H1 (cell line): ENCODE results near the gene RGL3. TPM values are rescaled to one million over a fixed set of nuclear protein-coding genes. Genes with fewer than 3 reads are reported as not detected.
"Not testable (repeated sequence)": the region's sequence is repeated elsewhere in the genome, so short reads cannot be mapped to it uniquely, and the experiment has no call there.

Source experiments
- CTCF ChIA-PET: fragments of 300-600 bp; sonication (Branson Sonifier 250); formaldehyde crosslinking; loops from one replicate; lab custom pipeline; 2021; ENCODE audit not compliant: partially characterized antibody; lab: Charles Lee
- POLR2A ChIA-PET: fragments of 300-600 bp; sonication (Branson Sonifier 250); formaldehyde crosslinking; loops from one replicate; lab custom pipeline; 2021; ENCODE audit warnings: inconsistent platforms; ENCODE audit not compliant: partially characterized antibody; lab: Charles Lee
- DNase-seq, 2 experiments: peaks; one replicate each; pipeline versions ENCODE4 v3.0.0 to v3.0.0-alpha.2; 2010 to 2022; ENCODE audit warnings: low spot score in 2 of 2, low read depth in 1 of 2, mixed read lengths in 1 of 2
- FAIRE-seq: peaks from 2 replicates; lab custom pipeline; 2011; peaks lifted over from hg19 to GRCh38; lab: Jason Lieb, UNC
- H2AFZ ChIP-seq: 2 replicates; pipeline ENCODE4 v1.8.1; 2012; ENCODE audit warnings: low read length, inconsistent platforms
- H2AK5ac ChIP-seq: 2 replicates; pipeline ENCODE4 v1.6.1; 2013; ENCODE audit warnings: low read depth, low read length
- H2BK120ac ChIP-seq: replicated peaks from 2 replicates; pipeline ENCODE3; 2013; ENCODE audit warnings: low read depth, low read length, inconsistent platforms
- H2BK12ac ChIP-seq: 2 replicates; pipeline ENCODE4 v1.6.1; 2013; ENCODE audit warnings: low read depth, low read length
- H2BK15ac ChIP-seq: 2 replicates; pipeline ENCODE4 v1.6.1; 2013; ENCODE audit warnings: low read length
- H2BK20ac ChIP-seq: 2 replicates; pipeline ENCODE4 v1.6.1; 2013; ENCODE audit warnings: low read length
- H2BK5ac ChIP-seq: 2 replicates; pipeline ENCODE4 v1.6.1; 2013; ENCODE audit warnings: low read depth, low read length
- H3K14ac ChIP-seq: 2 replicates; pipeline ENCODE4 v1.6.1; 2013; ENCODE audit warnings: inconsistent platforms; ENCODE audit not compliant: insufficient read length
- H3K18ac ChIP-seq: 2 replicates; pipeline ENCODE4 v1.6.1; 2013; ENCODE audit warnings: low read length; ENCODE audit errors: extremely low read depth
- H3K23ac ChIP-seq: 2 replicates; pipeline ENCODE4 v1.6.1; 2013; ENCODE audit warnings: inconsistent platforms; ENCODE audit not compliant: insufficient read length
- H3K23me2 ChIP-seq: 2 replicates; pipeline ENCODE4 v1.6.1; 2013; ENCODE audit warnings: low read depth, low read length
- H3K27ac ChIP-seq: 2 replicates; pipeline ENCODE4 v1.6.1; 2011; ENCODE audit warnings: low read depth, low read length, inconsistent platforms
- H3K27me3 ChIP-seq, 4 experiments: replicated peaks in 1 of 4; 1 replicate in 1 of 4; 2 replicates in 3 of 4; pipeline versions ENCODE4 v1.6.1 to v1.8.1; 2011 to 2013; ENCODE audit warnings: low read length in 3 of 4, mild to moderate bottlenecking in 3 of 4, inconsistent platforms in 2 of 4, mixed read lengths in 2 of 4, moderate library complexity in 1 of 4; ENCODE audit not compliant: control insufficient read depth in 3 of 4, insufficient read depth in 3 of 4; ENCODE audit errors: extremely low read depth in 1 of 4
- H3K36me3 ChIP-seq, 4 experiments: 2 replicates each; pipeline versions ENCODE4 v1.6.1 to v1.8.1; 2011 to 2013; ENCODE audit warnings: mild to moderate bottlenecking in 4 of 4, low read length in 3 of 4, moderate library complexity in 2 of 4, control low read depth in 1 of 4, inconsistent platforms in 1 of 4; ENCODE audit not compliant: insufficient read depth in 4 of 4, control insufficient read depth in 2 of 4
- H3K4ac ChIP-seq: replicated peaks from 2 replicates; pipeline ENCODE3; 2013; ENCODE audit warnings: low read length, low read depth, mixed read lengths, inconsistent platforms; ENCODE audit not compliant: insufficient read length
- H3K4me1 ChIP-seq, 4 experiments: replicated peaks in 1 of 4; 1 replicate in 1 of 4; 2 replicates in 3 of 4; pipeline versions ENCODE4 v1.6.1 to v1.8.1; 2011 to 2013; ENCODE audit warnings: low read length in 3 of 4, inconsistent platforms in 2 of 4, mixed read lengths in 1 of 4; ENCODE audit not compliant: insufficient read depth in 4 of 4, control insufficient read depth in 3 of 4
- H3K4me2 ChIP-seq, 2 experiments: 2 replicates each; pipeline versions ENCODE4 v1.6.1 to v1.8.1; 2011 to 2013; ENCODE audit warnings: low read depth in 2 of 2, low read length in 2 of 2, control low read depth in 1 of 2, inconsistent platforms in 1 of 2, mild to moderate bottlenecking in 1 of 2; ENCODE audit not compliant: insufficient read depth in 1 of 2
- H3K4me3 ChIP-seq, 4 experiments: fragments of 200-600, 300-600 bp in 1 of 4; sonication (generic), shearing (Covaris generic), sonication (Bioruptor Twin) in 1 of 4; 2 replicates each; pipeline versions ENCODE4 v1.5.1 to v1.8.1; 2011 to 2016; ENCODE audit warnings: low read length in 4 of 4, low read depth in 3 of 4, control low read depth in 2 of 4, inconsistent platforms in 2 of 4, mild to moderate bottlenecking in 2 of 4, mixed read lengths in 1 of 4, moderate library complexity in 1 of 4; ENCODE audit not compliant: insufficient read depth in 2 of 4; ENCODE audit errors: extremely low read depth in 1 of 4
- H3K56ac ChIP-seq: replicated peaks from 2 replicates; pipeline ENCODE3; 2013; ENCODE audit warnings: low read depth, mild to moderate bottlenecking, mixed read lengths, low read length, inconsistent platforms; ENCODE audit not compliant: insufficient read length
- H3K79me1 ChIP-seq: 2 replicates; pipeline ENCODE4 v1.6.1; 2013; ENCODE audit warnings: low read depth, low read length, control low read depth
- H3K79me2 ChIP-seq, 2 experiments: 2 replicates each; pipeline versions ENCODE4 v1.6.1 to v1.8.1; 2012 to 2013; ENCODE audit warnings: low read length in 2 of 2, mild to moderate bottlenecking in 2 of 2, inconsistent platforms in 1 of 2; ENCODE audit not compliant: insufficient read depth in 2 of 2, control insufficient read depth in 1 of 2
- H3K9ac ChIP-seq, 4 experiments: replicated peaks in 1 of 4; 1 replicate in 1 of 4; 2 replicates in 3 of 4; pipeline versions ENCODE4 v1.6.1 to v1.8.1; 2011 to 2013; ENCODE audit warnings: low read depth in 3 of 4, low read length in 3 of 4, control low read depth in 2 of 4, mild to moderate bottlenecking in 2 of 4, moderate library complexity in 2 of 4, inconsistent platforms in 1 of 4; ENCODE audit errors: extremely low read depth in 1 of 4
- H3K9me3 ChIP-seq, 2 experiments: 2 replicates each; pipeline versions ENCODE4 v1.6.1 to v1.8.1; 2012 to 2013; ENCODE audit warnings: mild to moderate bottlenecking in 2 of 2, moderate library complexity in 2 of 2, control low read depth in 1 of 2, inconsistent platforms in 1 of 2, low read depth in 1 of 2, low read length in 1 of 2, mixed read lengths in 1 of 2; ENCODE audit not compliant: insufficient read depth in 2 of 2
- H4K20me1 ChIP-seq, 2 experiments: replicated peaks in 1 of 2; 2 replicates each; pipeline versions ENCODE3 to v1.8.1; 2011 to 2013; ENCODE audit warnings: inconsistent platforms in 2 of 2, low read length in 2 of 2, mild to moderate bottlenecking in 1 of 2; ENCODE audit not compliant: insufficient read depth in 2 of 2, control insufficient read depth in 1 of 2
- H4K5ac ChIP-seq: 2 replicates; pipeline ENCODE4 v1.6.1; 2013; ENCODE audit warnings: low read length, low read depth, mixed read lengths, inconsistent platforms; ENCODE audit not compliant: insufficient read length
- H4K8ac ChIP-seq: 2 replicates; pipeline ENCODE4 v1.8.0; 2013; ENCODE audit warnings: mild to moderate bottlenecking, moderate library complexity, low read length, inconsistent platforms; ENCODE audit not compliant: insufficient read depth; ENCODE audit errors: extremely low read depth
- H4K91ac ChIP-seq: replicated peaks from 2 replicates; pipeline ENCODE3; 2013; ENCODE audit warnings: low read length, mixed read lengths, inconsistent platforms; ENCODE audit not compliant: insufficient read length
- WGBS, 2 experiments: shearing (Covaris generic) in 1 of 2; methylation state at CpG; one replicate each; pipeline versions ENCODE4 v1.1.6 to v1.1.7; 2013 to 2015; ENCODE audit warnings: low lambda C conversion rate in 2 of 2, mixed read lengths in 2 of 2, inconsistent platforms in 1 of 2, low coverage in 1 of 2, missing lambda C conversion rate in 1 of 2; ENCODE audit not compliant: insufficient replicate concordance in 2 of 2, insufficient coverage in 1 of 2, insufficient read length in 1 of 2; ENCODE audit errors: extremely low coverage in 1 of 2, missing lambda C conversion rate in 1 of 2; 5-methylcytosine and 5-hydroxymethylcytosine counted together
- polyA plus RNA-seq, 7 experiments: library from polyadenylated mRNA; depleted of rRNA in 3 of 7; stranded (reverse) in 5 of 7; unstranded in 2 of 7; fragments of >200 nt in 5 of 7; fragments of 200-250 nt in 2 of 7; gene quantifications; 1 replicate in 5 of 7; 2 replicates in 1 of 7; 4 replicates in 1 of 7; pipeline versions ENCODE4 v1.2.1 to v1.2.3, GENCODE V29; 2011 to 2013; ENCODE audit warnings: missing spikeins in 2 of 7, mixed read lengths in 2 of 7
- total RNA-seq: library from RNA; stranded (reverse); fragmentation: NEBNext Ultra II Directional; extraction: Animal tissue kit (Norgen Biotek cat#: 25700); gene quantifications from 2 replicates; pipeline ENCODE4 v1.2.1, GENCODE V29; 2021

RGL3 gene
- total and polyA plus RNA-seq, 2 of the 8 experiments (the other 6 are each of a cell fraction or from before 2014, with no cell fraction given): 36.9 to 40.9 TPM

DNA sequence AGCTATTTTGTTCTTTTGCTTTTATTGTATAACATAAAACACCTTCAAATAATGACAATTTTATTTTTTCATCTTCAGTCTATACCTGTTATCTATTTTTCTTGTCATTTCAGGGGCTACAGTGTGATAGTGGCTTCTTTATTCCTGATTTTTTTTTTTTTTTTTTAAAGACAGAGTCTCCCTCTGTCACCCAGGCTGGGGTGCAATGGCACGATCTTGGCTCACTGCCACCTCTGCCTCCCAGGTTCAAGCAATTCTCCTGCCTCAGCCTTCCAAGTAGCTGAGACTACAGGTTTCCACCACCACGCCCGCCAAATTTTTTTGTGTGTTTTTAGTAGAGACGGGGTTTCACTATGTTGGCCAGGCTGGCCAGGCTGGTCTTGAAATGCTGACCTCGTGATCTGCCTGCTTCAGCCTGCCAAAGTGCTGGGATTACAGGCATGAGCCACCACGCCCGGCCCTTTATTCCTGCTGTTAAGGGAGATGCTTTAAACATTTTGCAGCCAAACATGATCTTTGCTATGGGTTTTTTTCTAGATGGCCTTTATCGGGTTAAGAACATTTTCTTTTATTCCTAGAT is 49.2 kb upstream of the RGL3 start:
- H3K4me1 ChIP-seq: peaks cover 4 to 15% (median 10%) of the 10 kb centered on the region in 4 experiments; a peak in 6 of 7 replicates
- H4K20me1 ChIP-seq, H2BK5ac ChIP-seq, H3K4ac ChIP-seq, H2BK120ac ChIP-seq, H3K23ac ChIP-seq, H3K23me2 ChIP-seq, H2BK20ac ChIP-seq, H4K5ac ChIP-seq, H2BK15ac ChIP-seq, H2AFZ ChIP-seq, H3K56ac ChIP-seq, H3K79me1 ChIP-seq, H3K27ac ChIP-seq, DNase-seq, H3K9me3 ChIP-seq, H3K4me3 ChIP-seq, H4K8ac ChIP-seq, H3K36me3 ChIP-seq, H2AK5ac ChIP-seq, H3K4me2 ChIP-seq, H2BK12ac ChIP-seq, H3K18ac ChIP-seq, H4K91ac ChIP-seq, H3K14ac ChIP-seq, FAIRE-seq, H3K27me3 ChIP-seq, H3K79me2 ChIP-seq, H3K9ac ChIP-seq: not testable (repeated sequence)
- 92% methylated on average over 7 of the region's 8 CpGs; no CpG with 5 or more reads in 1 of the 2 experiments for WGBS, 2 experiments
- ChIA-PET CTCF (interaction anchor here (0.7 to 3.4 kb wide), 7 partner anchors 10 to 229 kb away, joined by 3 to 17 read pairs (median 4); partner anchors contain the start of genes ODAD3 and PRKCSH), POLR2A (interaction anchor here (1.3 to 1.7 kb wide), 2 partner anchors 13 to 83 kb away, joined by 3 read pairs; no protein-coding TSS in a partner anchor)
